Measurements from ENCODE around the gene YPEL1. TPM values are rescaled to one million over a fixed set of nuclear protein-coding genes. Genes with fewer than 3 reads are reported as not detected.
"Not testable (repeated sequence)": the region's sequence is repeated elsewhere in the genome, so short reads cannot be mapped to it uniquely, and the experiment has no call there.

YPEL1 gene
- total RNA-seq, 2 experiments from 2014 or later = 7.2 to 21.6 TPM

GRCh38 chr22:21741790-21742189 lies 6.2 kb upstream of the YPEL1 start:
- H3K4me3 Mint-ChIP-seq = no peak overlapping the region
- no peaks in the 10 kb centered on the region for H3K36me3 Mint-ChIP-seq
- CTCF ChIA-PET = interaction anchor here (1.6 kb wide), 1 partner anchor 28 kb away, joined by 3 read pairs; no protein-coding TSS in a partner anchor
- DNase-seq = no peak
- no peaks in the 10 kb centered on the region for H3K9me3 Mint-ChIP-seq (ENCODE audit: low read depth)
- H3K27ac Mint-ChIP-seq = no peak overlapping the region
- peaks cover 5% of the 10 kb centered on the region for H3K4me1 Mint-ChIP-seq
- peaks cover 22% of the 10 kb centered on the region for H3K27me3 Mint-ChIP-seq
- no peak for ATAC-seq

- peaks cover 22% of the 10 kb centered on the region for H3K27me3 Mint-ChIP-seq
- H3K4me1 Mint-ChIP-seq = peaks cover 5% of the 10 kb centered on the region
- ATAC-seq (no peak), DNase-seq (no peak)
- CTCF ChIA-PET = no interaction called here
- H3K4me3 Mint-ChIP-seq = no peak overlapping the region
- H3K9me3 Mint-ChIP-seq (ENCODE audit: low read depth) = no peaks in the 10 kb centered on the region
- no peaks in the 10 kb centered on the region for H3K36me3 Mint-ChIP-seq
- no peak overlapping the region for H3K27ac Mint-ChIP-seq
These were observed 5.5 kb upstream of the YPEL1 start for GRCh38 chr22:21741059-21741458.

- CTCF ChIA-PET = no interaction called here
- no peak for DNase-seq
- H3K27ac Mint-ChIP-seq = no peak overlapping the region
- no peaks in the 10 kb centered on the region for H3K36me3 Mint-ChIP-seq
- H3K9me3 Mint-ChIP-seq (ENCODE audit: low read depth) = no peaks in the 10 kb centered on the region
- no peak overlapping the region for H3K4me3 Mint-ChIP-seq
- peaks cover 22% of the 10 kb centered on the region for H3K27me3 Mint-ChIP-seq
- peaks cover 7% of the 10 kb centered on the region for H3K4me1 Mint-ChIP-seq
- no peak for ATAC-seq
These were observed 4.3 kb upstream of the YPEL1 start for GRCh38 chr22:21739828-21740377.

- Mint-ChIP-seq H3K27me3 (peaks cover 22% of the 10 kb centered on the region), H3K4me3 (no peak overlapping the region), H3K4me1 (peaks cover 15% of the 10 kb centered on the region), H3K36me3 (no peaks in the 10 kb centered on the region), H3K27ac (no peak overlapping the region), H3K9me3 (ENCODE audit: low read depth) (no peaks in the 10 kb centered on the region)
- CTCF ChIA-PET = no interaction called here
- DNase-seq (no peak), ATAC-seq (no peak)
These were observed 3.4 kb upstream of the YPEL1 start for GRCh38 chr22:21738966-21739365.

- no peaks in the 10 kb centered on the region for H3K36me3 Mint-ChIP-seq
- H3K4me1 Mint-ChIP-seq = peaks cover 21% of the 10 kb centered on the region
- no peak overlapping the region for H3K4me3 Mint-ChIP-seq
- CTCF ChIA-PET = interaction anchor here (1.0 to 1.4 kb wide), 2 partner anchors 23 to 200 kb away, joined by 3 to 4 read pairs; no protein-coding TSS in a partner anchor
- ATAC-seq (no peak), DNase-seq (no peak)
- no peaks in the 10 kb centered on the region for H3K9me3 Mint-ChIP-seq (ENCODE audit: low read depth)
- H3K27ac Mint-ChIP-seq = no peak overlapping the region
- peaks cover 22% of the 10 kb centered on the region for H3K27me3 Mint-ChIP-seq
These were observed 2.5 kb upstream of the YPEL1 start for GRCh38 chr22:21738081-21738480.

GRCh38 chr22:21736948-21737347 lies 1.4 kb upstream of the YPEL1 start:
- CTCF ChIA-PET = interaction anchor here (1.0 to 2.8 kb wide), 3 partner anchors 21 to 202 kb away, joined by 3 to 14 read pairs (median 4); no protein-coding TSS in a partner anchor
- H3K9me3 Mint-ChIP-seq (ENCODE audit: low read depth) = no peaks in the 10 kb centered on the region
- H3K27me3 Mint-ChIP-seq = peaks cover 22% of the 10 kb centered on the region
- no peak overlapping the region for H3K27ac Mint-ChIP-seq
- H3K4me1 Mint-ChIP-seq = peaks cover 21% of the 10 kb centered on the region
- DNase-seq (no peak), ATAC-seq (no peak)
- H3K4me3 Mint-ChIP-seq = no peak overlapping the region
- H3K36me3 Mint-ChIP-seq = no peaks in the 10 kb centered on the region

- Mint-ChIP-seq H3K36me3 (no peaks in the 10 kb centered on the region), H3K9me3 (ENCODE audit: low read depth) (no peaks in the 10 kb centered on the region), H3K27me3 (peaks cover 19% of the 10 kb centered on the region), H3K4me3 (peak overlapping the region; percentile 31), H3K4me1 (peaks cover 21% of the 10 kb centered on the region), H3K27ac (no peak overlapping the region)
- CTCF ChIA-PET = interaction anchor here (0.7 to 2.8 kb wide), 6 partner anchors 25 to 202 kb away, joined by 3 to 14 read pairs (median 4); no protein-coding TSS in a partner anchor
- no peak for DNase-seq
- ATAC-seq = no peak
These were observed 569 bp upstream of the YPEL1 start for GRCh38 chr22:21736084-21736642.

- peaks cover 12% of the 10 kb centered on the region for H3K27me3 Mint-ChIP-seq
- H3K36me3 Mint-ChIP-seq = no peaks in the 10 kb centered on the region
- H3K4me1 Mint-ChIP-seq = peaks cover 22% of the 10 kb centered on the region
- peak overlapping the region; percentile 82 for H3K27ac Mint-ChIP-seq
- ATAC-seq (no peak), DNase-seq (peak; percentile 46)
- no peaks in the 10 kb centered on the region for H3K9me3 Mint-ChIP-seq (ENCODE audit: low read depth)
- CTCF ChIA-PET = interaction anchor here (1.0 to 2.8 kb wide), 8 partner anchors 9 to 203 kb away, joined by 3 to 14 read pairs (median 4); partner anchors contain the start of gene SDF2L1
- H3K4me3 Mint-ChIP-seq = peak overlapping the region; percentile 83
These were observed 924 bp downstream of the YPEL1 start for GRCh38 chr22:21734540-21735199.

- peaks cover 25% of the 10 kb centered on the region for H3K4me1 Mint-ChIP-seq
- ATAC-seq = no peak
- H3K27ac Mint-ChIP-seq = no peak overlapping the region
- CTCF ChIA-PET = interaction anchor here (1.6 kb wide), 1 partner anchor 207 kb away, joined by 5 read pairs; no protein-coding TSS in a partner anchor
- H3K27me3 Mint-ChIP-seq = no peaks in the 10 kb centered on the region
- H3K36me3 Mint-ChIP-seq = no peaks in the 10 kb centered on the region
- no peaks in the 10 kb centered on the region for H3K9me3 Mint-ChIP-seq (ENCODE audit: low read depth)
- DNase-seq = no peak
- H3K4me3 Mint-ChIP-seq = no peak overlapping the region
These were observed 4.1 kb downstream of the YPEL1 start for GRCh38 chr22:21731503-21731902.

GRCh38 chr22:21730535-21731308 lies 4.9 kb downstream of the YPEL1 start:
- ATAC-seq (no peak), DNase-seq (no peak)
- no peaks in the 10 kb centered on the region for H3K27me3 Mint-ChIP-seq
- H3K27ac Mint-ChIP-seq = no peak overlapping the region
- no peaks in the 10 kb centered on the region for H3K36me3 Mint-ChIP-seq
- H3K4me1 Mint-ChIP-seq = peaks cover 27% of the 10 kb centered on the region
- H3K4me3 Mint-ChIP-seq = no peak overlapping the region
- no peaks in the 10 kb centered on the region for H3K9me3 Mint-ChIP-seq (ENCODE audit: low read depth)
- CTCF ChIA-PET = no interaction called here

GRCh38 chr22:21729184-21729583 lies 6.4 kb downstream of the YPEL1 start:
- H3K4me1 Mint-ChIP-seq = peaks cover 19% of the 10 kb centered on the region
- not testable (repeated sequence) for H3K27me3 Mint-ChIP-seq; H3K36me3 Mint-ChIP-seq; H3K27ac Mint-ChIP-seq; ATAC-seq; H3K4me3 Mint-ChIP-seq; DNase-seq; H3K9me3 Mint-ChIP-seq (ENCODE audit: low read depth)
- CTCF ChIA-PET = interaction anchor here (0.8 kb wide), 1 partner anchor 64 kb away, joined by 3 read pairs; the partner anchor contains the start of gene PPIL2

- Mint-ChIP-seq H3K36me3 (no peaks in the 10 kb centered on the region), H3K27ac (no peak overlapping the region), H3K9me3 (ENCODE audit: low read depth) (no peaks in the 10 kb centered on the region), H3K4me3 (no peak overlapping the region), H3K27me3 (no peaks in the 10 kb centered on the region), H3K4me1 (peaks cover 12% of the 10 kb centered on the region)
- CTCF ChIA-PET = interaction anchor here (0.8 kb wide), 1 partner anchor 63 kb away, joined by 3 read pairs; the partner anchor contains the start of gene PPIL2
- no peak for DNase-seq
- ATAC-seq = no peak
These were observed 7.3 kb downstream of the YPEL1 start for GRCh38 chr22:21728270-21728669.

GRCh38 chr22:21727768-21728167 lies 7.8 kb downstream of the YPEL1 start:
- CTCF ChIA-PET = no interaction called here
- no peak overlapping the region for H3K4me3 Mint-ChIP-seq
- ATAC-seq = no peak

More at GRCh38 chr22:21727768-21728167, 7.8 kb downstream of the YPEL1 start:
- H3K27ac Mint-ChIP-seq = no peak overlapping the region
- H3K27me3 Mint-ChIP-seq = no peaks in the 10 kb centered on the region
- H3K36me3 Mint-ChIP-seq = no peaks in the 10 kb centered on the region
- peaks cover 11% of the 10 kb centered on the region for H3K4me1 Mint-ChIP-seq
- DNase-seq = no peak
- no peaks in the 10 kb centered on the region for H3K9me3 Mint-ChIP-seq (ENCODE audit: low read depth)

All from activated CD8-positive, alpha-beta memory T cell treated with anti-CD3 and anti-CD28 coated beads, Interleukin-2, amount 10 ng/mL, durations not matched to agents 7 days and 5 days (primary cell).